ENCODE data around the gene CIART.
"Not testable (repeated sequence)": the region's sequence is repeated elsewhere in the genome, so short reads cannot be mapped to it uniquely, and the experiment has no call there.

The CIART gene

DNA sequence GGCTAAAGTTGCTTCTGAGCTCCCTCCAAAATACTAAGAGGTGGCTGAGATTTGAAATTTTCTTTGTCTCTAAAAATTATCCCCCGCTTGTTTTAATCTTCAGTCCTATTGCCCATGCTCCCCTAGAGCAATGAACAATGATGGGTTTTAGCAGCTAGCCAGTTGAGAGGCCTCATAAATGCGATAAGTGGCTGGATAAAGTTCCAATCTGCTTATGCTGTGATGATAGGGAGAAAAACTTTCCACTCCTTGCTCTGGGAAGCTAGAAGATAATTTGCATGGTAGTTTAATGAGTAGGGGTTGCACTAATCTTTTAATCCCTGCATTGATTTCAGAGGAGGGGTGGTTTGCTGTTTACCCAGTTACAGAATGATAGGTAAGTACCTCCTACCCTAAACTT is 29.4 kb downstream of the CIART start:
- no peak for DNase-seq

DNA sequence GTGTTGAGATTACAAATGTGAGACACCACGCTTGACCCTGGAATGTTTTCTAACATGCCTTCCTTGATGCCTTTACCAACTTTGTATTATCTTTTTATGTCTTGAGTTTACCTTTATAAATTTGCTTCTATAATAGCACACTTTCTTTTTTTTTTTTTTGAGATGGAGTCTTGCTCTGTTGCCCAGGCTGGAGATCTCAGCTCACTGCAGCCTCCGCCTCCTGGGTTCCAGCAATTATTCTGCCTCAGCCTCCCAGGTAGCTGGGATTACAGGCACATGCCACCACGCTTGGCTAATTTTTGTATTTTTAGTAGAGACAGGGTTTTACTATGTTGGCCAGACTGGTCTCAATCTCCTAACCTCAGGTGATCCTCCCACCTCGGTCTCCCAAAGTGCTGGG is 32.3 kb downstream of the CIART start:
- not testable (repeated sequence) for DNase-seq

DNA sequence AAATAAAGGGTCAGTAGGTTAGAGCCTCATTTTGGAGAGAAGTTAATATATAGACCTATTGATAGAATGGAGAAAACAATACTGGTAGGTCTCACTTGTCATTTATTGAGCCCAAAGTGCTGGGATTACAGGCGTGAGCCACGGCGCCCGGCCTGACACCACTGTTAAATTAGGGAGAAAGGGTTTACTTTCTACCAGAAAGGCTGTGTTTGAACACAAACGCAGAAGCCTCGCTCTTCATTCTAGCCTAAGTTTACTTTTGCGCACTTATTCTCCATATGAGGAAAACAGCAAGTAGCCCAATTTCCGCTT is 38.3 kb downstream of the CIART start:
- DNase-seq = no peak

DNA sequence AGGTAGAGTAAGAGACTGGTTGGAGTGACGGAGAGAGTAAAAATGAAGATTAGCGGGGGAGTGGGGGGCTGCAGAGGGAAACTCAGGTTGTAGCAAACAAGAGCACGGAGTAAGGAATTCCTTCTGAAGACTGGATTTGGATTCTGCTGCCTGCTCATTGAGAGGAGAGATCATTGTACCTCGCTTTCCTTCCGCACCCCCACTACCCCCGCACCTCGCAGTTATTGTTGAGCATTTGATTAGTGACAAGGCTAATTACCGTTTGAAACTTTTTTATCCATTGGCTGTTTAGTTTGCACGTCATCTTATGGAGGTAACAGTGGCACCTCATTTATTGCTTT is 39.4 kb downstream of the CIART start:
- DNase-seq = no peak

DNA sequence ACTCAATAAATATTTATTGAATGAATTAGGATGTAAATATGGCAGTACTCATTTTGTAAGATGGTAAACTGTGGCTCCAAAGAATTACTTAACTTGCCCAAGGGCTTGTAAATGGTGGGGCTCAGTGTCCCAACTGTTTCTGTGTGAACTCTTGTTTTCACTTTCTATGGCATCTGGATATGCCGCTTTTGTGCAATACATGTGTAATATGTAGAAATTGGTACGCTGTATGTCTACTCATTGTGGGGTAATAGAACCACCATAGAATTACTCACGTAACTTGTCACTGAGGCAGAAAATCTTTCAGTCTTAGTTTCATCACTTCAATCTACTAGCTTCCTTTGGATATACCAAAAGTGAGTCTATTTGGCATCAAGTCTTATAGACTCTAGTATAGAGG is 40.0 kb downstream of the CIART start:
- no peak for DNase-seq

DNA sequence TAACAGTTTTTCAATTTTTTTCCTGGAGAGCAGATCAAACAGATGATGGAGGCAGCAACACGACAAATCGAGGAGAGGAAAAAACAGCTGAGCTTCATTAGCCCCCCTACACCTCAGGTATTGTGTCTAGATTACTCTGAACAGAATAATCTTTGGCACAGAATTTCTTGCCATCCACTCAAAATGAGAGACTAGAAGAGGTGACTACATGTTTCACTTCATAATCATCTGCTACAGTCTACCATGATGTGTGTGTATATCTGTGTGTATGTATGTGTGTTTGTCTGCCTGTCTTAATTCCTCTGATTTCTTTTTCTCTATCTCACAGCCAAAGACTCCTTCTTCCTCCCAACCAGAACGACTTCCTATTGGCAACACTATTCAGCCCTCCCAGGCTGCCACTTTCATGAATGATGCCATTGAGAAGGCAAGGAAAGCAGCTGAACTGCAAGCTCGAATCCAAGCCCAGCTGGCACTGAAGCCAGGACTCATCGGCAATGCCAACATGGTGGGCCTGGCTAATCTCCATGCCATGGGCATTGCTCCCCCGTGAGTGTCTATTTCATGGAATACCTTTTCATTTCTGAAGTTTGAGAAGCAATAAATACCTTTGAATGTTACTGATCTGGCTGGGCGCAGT is 50.4 kb downstream of the CIART start:
- DNase-seq = no peak

Data from activated CD4-positive, alpha-beta T cell treated with anti-CD3 and anti-CD28 coated beads, Interleukin-2, amount 50 U/mL, for 48 hours (primary cell).